Nucleus accumbens (tissue), 56 donors: ENCODE data around the gene BMP10.
"Not testable (repeated sequence)": the region's sequence is repeated elsewhere in the genome, so short reads cannot be mapped to it uniquely, and the experiment has no call there.

Experiments used
- DNase-seq, 56 donors: peaks; one replicate each; lab custom pipeline; 2025; lab: John Stamatoyannopoulos, UW

Gene BMP10

DNA sequence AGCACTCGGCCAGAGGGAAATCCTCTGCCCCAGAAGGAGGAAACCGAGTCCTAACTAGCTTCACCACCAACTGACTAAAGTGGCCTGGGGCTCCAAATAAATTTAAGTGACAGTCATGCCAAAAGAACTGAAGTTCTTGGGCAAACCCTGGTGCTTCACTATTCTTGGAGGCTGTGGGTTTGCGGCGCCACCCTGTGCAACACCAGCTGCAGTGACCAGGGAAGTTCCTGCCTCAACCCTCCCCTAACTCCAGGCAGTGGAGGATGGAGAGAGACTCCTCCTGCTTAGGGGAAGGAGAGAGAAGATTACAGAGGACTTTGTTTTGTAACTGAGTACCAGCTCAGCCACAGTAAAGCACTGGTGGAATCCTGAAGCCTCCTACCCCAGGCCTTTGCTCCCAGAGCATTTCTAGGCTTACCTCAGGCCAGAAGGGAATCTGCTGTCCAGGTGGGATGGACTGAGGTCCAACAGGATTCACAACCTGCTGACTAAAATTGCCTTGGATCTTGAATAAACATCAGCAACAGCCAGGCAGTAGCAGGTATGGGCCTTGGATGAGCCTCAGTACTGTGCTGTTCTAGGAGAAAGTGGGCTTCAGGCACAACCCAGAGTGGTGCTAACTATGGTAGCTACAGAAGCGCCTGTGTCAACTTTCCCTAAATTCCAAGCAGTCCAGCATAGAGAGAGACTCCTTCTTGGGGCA lies 29.4 kb upstream of the BMP10 start:
- no peak for DNase-seq

DNA sequence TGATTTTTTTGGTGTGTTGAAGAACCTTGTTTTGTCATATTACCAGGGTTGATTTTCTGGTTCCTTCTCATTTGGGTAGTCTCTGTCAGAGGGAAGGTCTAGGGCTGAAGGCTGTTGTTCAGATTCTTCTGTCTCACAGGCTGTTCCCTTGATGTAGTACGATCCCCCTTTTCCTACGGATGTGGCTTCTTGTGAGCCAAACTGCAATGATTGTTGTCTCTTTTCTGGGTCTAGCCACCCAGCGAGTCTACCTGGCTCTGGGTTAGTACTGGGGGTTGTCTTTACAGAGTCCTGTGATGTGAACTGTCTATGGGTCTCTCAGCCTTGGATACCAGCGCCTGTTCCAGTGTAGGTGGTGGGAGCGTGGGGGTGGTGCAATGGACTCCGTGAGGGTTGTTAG lies 24.8 kb upstream of the BMP10 start:
- DNase-seq: not testable (repeated sequence)

DNA sequence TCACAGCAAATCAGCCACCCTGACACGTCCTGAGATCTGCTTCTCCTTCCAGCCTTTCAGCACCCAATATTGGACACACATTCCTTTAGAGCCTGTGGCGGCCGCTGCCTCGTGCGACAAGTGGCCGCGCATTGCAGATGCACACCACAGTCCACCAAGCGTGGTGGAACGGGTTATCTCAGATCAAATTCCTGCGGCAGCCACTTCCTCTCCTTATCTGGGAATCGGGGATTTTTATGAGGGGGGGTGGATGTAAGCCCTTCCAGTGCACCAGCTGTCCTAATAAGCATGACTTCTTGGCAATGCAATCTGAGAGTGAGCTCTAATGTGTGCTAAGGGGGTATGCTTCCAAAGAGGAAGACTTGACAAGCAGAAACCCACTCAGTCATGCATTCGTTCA lies 18.3 kb upstream of the BMP10 start:
- DNase-seq: no peak

DNA sequence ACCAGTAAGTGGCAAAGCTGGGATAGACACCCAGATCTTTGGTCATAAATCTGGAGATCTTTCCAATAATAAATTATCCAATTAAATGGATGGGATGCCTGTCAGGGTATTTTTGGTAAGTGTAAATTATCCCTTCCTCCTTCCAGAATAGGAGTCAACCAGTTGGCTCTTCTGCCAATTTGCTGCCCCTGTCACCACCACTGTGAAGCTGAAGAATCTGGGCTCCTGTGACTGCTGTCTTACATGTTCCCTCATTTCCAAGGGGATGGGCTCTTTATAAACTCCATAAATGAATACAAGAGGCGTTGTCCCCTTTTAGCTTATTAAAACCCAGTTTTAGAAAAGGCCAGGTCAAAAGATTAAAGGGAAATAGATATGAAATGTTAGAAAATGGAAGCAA lies 17.8 kb upstream of the BMP10 start:
- DNase-seq: no peak

DNA sequence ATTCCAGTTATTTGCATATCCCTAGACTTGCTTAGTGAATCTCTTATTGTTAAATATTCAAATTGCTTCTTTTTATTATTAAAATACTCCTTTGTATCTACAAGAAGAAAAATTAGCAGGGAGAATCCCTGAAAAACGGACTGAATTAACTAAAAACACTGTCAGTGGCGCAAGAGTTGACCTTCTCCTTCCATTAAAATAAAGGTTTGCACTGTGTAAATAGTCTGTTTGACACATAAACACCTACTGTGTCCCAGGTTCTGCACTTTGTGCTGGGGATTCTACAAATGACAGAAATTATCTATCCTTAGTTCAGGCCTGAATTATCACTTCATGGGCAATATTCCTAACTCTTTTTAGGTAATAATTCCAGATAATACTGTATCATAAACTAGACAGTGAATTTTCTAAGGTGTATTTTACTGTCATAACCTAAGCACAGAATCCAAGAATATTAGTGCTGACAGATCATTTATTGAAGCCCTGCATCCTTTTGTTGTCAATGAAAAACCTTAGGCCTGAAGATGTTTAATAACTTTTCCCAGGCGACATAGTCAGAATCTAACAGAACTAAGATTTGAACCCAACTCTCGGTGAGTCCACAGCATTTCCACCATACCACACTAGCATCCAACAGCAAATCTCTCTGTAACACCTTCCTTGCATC lies 17.0 kb upstream of the BMP10 start:
- DNase-seq: no peak

DNA sequence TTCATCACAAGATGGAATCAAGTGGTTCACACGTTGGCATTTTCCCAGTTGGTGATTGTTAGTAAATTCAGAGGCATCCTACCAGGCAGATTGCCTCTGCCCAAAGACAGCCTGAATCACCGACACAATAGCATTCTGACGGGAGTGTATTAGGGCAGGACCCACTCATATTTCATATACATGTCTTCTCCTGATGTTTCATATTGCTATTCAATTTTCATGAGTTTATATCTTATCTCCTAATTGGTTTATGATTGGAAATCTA lies 14.5 kb upstream of the BMP10 start:
- no peak for DNase-seq

DNA sequence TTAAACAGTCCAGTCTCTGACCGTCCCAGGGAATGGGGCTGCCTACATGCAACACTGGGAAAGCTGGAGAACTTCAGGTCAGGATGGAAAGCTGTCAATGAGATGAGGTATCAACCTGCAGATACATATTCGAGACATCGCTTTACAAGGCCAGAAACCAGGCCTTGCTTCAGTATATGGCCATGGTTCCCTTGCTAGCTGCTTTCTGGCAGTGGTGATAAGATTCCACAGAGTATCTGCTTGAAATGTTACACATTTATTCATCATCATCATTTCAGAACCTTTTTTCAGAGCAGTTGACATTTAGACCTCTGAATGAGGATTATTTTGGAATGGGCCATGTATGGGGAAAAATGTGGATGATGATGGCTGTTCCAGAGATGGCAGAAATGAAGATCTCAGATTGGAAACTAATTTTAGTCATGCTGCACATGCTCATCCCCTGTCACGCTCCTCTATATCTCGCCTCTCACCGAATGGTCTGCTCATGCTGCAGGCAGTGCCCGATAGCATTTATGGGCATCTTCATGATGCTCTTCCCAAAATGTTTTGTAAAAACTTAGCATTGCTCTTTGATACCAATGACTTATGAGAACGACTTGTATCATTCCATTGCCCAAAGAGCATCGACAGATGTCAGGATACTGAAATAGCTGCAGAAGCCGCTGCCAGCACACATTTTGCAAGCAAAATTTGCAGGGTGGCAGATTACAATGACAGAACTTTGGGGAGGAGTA lies 14.0 kb upstream of the BMP10 start:
- DNase-seq: no peak

DNA sequence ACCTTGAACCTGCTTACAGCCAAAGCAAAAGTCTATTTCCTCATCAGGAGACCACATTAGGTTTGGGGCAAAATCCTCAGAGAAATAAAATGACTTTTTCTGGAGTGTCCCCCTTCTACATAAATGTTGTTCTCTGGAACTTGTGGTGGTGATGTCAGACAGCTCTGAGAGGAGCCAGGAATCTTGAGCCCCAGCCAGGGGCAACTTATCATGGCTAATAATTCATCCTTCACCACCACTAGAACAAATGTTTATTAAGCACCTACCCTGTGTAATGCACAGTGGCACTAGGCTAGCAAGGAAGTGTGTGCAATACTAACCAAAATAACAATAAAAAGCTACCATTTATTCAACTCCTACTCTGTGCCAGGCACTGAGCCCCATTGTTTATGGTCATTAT lies 9.0 kb upstream of the BMP10 start:
- DNase-seq: no peak

DNA sequence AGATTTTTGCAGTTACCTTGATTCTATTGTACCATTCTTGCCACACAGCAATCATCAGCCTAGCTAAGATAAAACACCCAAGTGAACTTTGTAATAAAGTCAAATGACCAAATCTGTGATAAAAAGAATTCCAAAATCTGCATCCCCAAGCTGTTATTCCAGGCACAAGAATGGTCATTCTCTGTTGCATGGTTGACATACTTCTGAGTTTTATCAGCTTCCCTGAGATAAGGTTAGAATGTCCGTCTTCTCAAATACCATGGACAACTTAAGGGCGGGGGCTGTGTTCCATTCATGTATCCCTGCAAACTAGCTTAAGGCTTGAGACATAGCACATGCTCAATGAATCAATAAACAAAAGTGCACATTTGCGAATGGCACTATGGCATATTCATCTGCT lies 8.1 kb upstream of the BMP10 start:
- no peak for DNase-seq

DNA sequence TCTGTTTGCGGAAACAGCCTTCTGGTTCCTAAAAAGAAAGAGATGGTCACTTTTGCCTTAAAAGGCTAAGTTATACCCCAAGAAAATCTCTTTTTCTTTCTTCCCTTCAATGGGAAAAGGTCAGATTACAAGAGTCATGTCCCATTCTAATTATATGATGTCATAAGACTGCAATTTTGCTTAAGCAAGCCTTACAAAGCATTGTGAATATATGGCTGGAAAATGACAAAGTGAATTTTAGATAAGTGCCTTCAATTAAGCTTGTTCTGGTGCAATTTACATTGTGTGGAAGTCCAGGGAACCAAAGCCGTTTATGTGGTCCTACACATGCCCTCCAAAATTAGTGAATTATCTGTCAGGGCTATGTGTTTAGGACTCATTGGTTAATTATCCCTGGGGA lies 7.6 kb upstream of the BMP10 start:
- DNase-seq: no peak

DNA sequence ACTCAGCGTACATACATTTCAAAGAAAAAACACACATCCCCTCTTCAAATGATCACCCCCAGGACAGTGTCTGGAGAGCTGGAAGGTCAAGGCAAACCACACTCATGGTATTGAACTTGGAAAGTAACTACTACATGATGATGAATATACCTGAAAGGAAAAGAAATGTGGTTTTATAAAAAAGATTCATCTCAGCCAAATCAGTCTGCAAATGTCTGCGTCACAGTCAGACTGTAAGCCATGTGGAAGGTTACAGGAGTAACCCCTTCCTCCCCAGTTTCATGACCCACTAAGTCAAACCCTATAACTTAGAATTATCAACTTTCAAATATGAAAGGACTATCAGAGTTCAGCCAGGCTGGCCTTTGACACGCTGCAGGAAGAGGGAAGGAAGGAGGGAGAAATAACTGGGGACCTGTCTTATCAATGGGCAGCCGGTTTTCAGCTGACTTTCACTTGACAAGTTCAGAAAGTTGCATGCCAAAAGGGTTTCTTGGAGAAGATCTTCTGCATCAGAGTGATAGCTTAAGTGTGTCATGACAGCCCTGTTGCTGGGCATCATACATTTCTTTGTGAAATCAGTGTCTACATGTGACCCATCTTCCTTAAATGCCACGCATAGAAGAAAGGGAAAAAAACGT lies 7.0 kb upstream of the BMP10 start:
- DNase-seq: no peak

DNA sequence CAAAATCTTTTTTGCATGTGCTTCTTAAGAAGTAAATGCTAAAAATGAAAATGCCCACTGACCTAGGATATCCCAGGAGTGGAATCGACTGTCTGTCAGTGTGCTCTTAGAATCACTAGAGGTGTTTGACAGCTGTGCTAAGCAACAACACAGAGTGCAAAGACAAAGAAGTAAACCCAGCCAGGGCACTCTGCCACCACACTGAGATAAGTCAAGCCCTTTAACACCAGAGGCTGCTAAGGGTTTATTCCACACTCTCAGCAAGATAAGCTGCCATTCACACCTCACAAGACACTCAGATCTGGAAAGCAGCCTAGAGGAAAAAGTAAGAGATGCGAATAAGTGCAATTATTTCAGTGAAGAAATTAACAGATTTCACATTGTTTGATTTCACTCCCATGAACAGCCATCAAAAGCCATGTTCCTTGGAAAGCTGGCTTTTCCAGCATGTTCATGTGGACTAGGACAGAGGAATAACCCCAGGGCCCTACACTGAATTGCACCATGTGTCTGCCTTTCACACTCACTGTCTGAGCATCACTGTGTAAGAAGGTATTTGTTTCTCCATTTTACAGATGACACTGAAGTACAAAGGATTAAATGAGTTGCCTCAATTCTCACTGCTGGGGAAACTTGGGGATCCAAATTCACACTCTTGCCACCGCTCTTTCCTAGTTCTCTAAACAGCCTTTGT lies 6.0 kb upstream of the BMP10 start:
- DNase-seq: no peak

DNA sequence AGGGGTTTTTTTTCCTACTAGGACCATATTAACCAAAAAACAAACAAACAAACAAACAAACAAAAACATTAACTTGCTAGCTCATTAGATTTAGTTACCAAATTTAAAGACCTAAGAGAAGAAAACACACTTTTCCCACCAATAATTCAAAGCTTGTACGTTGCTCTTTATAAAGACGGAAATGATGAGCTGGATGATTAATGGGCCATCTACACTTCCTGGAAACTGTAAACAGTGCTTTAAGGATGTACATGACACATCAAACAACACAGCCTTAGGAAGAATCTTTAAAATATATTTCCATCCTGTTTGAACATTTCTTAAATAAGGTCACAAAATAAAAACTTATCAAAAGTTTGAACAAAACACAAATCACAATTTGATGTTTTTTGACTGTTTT lies 982 bp downstream of the BMP10 start:
- DNase-seq: no peak

DNA sequence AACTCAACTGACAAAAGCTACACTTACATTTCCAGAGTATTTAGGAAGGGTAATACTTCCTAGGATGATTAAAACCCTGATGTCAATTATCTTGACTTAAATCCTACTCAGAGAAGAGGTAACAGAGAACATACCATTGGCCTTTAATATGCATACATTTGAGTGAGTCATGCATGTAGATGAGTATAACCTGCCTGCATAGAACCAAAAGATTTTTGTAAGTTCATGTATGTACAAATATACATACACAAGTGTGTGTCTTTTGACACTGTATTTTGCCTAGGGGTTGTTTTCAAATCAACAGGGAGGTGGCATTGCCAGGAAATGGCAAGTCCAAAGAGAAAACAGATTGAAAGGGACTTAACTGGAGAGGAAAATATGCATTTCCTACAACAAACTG lies 6.1 kb downstream of the BMP10 start:
- DNase-seq: no peak

DNA sequence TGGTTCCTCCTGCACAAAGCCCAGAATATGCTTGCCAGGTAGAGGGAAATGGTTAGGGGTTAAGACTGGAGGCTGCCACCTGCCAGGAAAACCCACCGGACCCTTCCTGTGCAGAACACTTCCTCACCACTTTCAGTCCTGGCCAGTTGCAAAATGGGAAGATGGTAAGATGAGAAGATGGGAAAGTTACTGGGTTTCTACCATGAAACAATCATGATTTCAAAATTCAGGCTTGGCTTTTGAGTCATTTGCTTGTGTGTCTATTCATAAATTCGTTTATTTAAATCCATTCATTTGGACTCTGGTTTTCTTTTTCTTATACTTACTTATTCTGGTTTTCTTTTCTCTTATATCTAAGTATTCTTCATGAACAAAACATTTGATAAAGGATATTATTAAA lies 7.2 kb downstream of the BMP10 start:
- DNase-seq: no peak

DNA sequence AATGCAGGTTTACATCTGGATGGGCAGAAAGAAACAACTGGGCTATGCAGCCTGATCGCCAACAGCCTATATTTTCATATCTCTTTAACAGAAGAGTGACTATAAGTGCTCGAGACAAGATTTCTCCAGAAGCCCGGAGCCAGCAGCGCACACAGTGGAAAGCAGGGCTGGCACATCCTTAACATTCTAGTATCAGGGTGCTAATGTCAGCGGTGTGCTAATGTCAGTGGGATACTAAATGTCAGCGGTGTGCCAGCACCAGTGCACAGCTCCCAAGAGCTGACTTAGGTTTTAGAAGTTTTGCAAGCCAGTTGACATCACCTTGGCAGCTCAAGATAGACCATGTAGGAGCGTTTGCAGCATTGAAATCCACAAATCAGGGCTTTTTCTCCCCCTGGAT lies 8.3 kb downstream of the BMP10 start:
- no peak for DNase-seq

DNA sequence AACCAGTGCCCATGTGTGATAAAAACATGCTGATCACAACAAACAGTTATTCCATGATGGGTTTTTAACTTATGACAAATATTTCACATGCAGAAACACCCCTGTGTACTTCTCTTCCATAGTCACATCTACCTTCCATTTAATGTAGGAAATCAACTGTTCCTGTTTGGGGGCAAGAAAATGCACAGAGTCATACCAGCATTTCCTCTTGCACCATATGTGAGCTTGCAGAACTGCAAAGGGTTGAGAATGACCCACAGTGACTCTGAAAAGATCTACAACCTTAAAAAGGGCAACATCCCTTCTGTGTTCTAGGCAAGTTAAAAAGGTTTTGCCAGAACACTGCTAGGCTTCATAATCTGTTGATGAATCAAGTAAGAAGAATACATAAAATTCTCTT lies 9.9 kb downstream of the BMP10 start:
- no peak for DNase-seq

DNA sequence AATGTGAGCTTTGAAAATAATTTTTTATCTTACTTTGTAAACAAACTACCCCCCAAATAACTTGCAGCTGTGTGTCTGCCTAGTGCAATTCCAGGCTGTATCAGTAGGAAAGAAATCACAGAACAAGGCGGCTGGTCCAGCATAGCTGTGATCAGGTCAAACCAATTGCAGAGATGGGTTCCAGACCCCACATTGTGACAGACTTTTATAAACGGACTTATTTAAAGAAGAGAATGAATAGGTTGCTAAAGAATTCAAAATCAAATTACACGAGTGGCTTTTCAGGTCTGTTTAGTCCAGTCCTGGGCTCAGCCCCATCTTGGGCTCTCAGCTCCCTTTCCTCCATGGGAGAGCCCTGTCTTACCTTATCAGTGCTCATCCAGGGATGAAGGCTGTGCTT lies 11.1 kb downstream of the BMP10 start:
- no peak for DNase-seq

DNA sequence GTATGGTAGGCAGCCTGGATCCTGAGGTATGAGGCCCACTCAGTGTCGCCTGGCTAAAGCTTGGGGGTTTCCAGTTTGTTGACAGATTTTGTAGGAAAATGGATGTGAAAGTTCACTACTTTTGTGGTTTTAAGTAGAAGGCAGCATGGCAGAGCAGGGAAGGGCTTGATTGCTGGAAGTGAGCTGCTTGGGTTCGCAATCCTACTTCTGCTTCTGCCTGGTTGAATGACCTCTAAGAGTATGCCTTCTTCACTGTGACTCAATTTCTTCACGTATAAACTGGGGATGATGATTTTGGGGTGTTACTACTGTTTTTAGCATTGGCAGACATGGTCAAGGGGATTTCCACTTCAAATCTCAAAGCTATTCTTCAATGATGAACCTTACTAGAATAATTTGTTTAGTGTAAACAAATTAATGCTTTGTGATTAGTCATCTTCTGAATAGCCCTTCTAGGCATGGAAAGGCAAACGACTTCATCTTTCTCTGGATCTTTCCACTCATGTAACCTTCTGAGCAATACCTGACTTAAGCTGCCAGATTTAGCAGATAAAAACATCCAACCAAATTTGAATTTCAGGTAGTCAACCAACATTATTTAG lies 13.2 kb downstream of the BMP10 start:
- DNase-seq: peak in 1 of 56 donors; percentile 1

DNA sequence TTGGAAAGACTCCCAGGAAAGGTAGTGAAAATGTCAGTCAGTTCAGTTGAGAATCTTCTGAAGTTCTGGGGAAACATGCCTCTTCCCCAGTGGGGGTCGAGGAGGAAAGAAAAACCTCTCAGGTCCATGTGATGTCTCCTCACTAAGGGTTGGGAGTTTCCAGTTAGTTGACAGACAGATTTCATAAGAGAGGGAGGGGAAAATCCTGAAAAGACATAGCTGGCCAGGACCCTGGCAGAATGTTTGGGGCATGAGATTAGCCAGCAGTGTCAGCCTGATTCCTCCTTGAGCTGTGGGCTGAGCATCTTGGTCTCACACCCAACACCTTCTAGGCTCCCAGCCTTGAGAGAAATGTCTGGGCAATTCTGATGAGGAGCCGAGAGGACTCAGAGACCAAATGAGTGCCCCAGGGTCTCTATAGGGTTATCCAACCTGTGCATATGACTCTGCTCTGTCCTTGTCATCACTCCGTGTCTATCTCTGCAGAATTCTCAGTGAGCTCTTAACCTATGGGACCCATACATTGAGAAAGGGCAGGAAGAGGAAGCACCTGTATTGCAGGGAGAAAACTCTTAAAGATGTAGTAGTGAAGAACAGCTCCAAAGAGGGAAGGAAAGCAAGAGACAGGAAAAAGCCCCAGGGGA lies 13.9 kb downstream of the BMP10 start:
- no peak for DNase-seq
